Measurements from ENCODE around the gene ESRRB.

Gene ESRRB

GRCh38 chr14:76473481-76474263 is 97.7 kb downstream of the ESRRB start:
- H3K4me3 ChIP-seq (ENCODE audit: low read depth, low read length): no peak overlapping the region
- in situ Hi-C loops (cut with HindIII; ENCODE audit: low sequenced_read_pairs): no loop called here
- peak; percentile 16 for TF ChIP-seq CTCF (IDR thresholded peaks at IDR 0.05; ENCODE audit: low read depth, low read length)
- DNase-seq (ENCODE audit: low read depth, low spot score): peak; percentile 6

- no peak overlapping the region for H3K4me3 ChIP-seq (ENCODE audit: low read depth, low read length)
- in situ Hi-C loops (cut with HindIII; ENCODE audit: low sequenced_read_pairs): no loop called here
- TF ChIP-seq CTCF (IDR thresholded peaks at IDR 0.05; ENCODE audit: low read depth, low read length): no peak
- no peak for DNase-seq (ENCODE audit: low read depth, low spot score)
Measured at GRCh38 chr14:76480426-76480825, 104.5 kb downstream of the ESRRB start.

- no peak for TF ChIP-seq CTCF (IDR thresholded peaks at IDR 0.05; ENCODE audit: low read depth, low read length)
- no peak overlapping the region for H3K4me3 ChIP-seq (ENCODE audit: low read depth, low read length)
- in situ Hi-C loops (cut with HindIII; ENCODE audit: low sequenced_read_pairs): no loop called here
- no peak for DNase-seq (ENCODE audit: low read depth, low spot score)
Measured at GRCh38 chr14:76484355-76484754, 108.4 kb downstream of the ESRRB start.

GRCh38 chr14:76486251-76486743 is 110.4 kb downstream of the ESRRB start:
- no peak for TF ChIP-seq CTCF (IDR thresholded peaks at IDR 0.05; ENCODE audit: low read depth, low read length)
- H3K4me3 ChIP-seq (ENCODE audit: low read depth, low read length): no peak overlapping the region
- no peak for DNase-seq (ENCODE audit: low read depth, low spot score)
- in situ Hi-C loops (cut with HindIII; ENCODE audit: low sequenced_read_pairs): no loop called here

- in situ Hi-C loops (cut with HindIII; ENCODE audit: low sequenced_read_pairs): no loop called here
- TF ChIP-seq CTCF (IDR thresholded peaks at IDR 0.05; ENCODE audit: low read depth, low read length): no peak
- no peak for DNase-seq (ENCODE audit: low read depth, low spot score)
- H3K4me3 ChIP-seq (ENCODE audit: low read depth, low read length): no peak overlapping the region
Measured at GRCh38 chr14:76488551-76488950, 112.6 kb downstream of the ESRRB start.

GRCh38 chr14:76489667-76490066 is 113.7 kb downstream of the ESRRB start:
- in situ Hi-C loops (cut with HindIII; ENCODE audit: low sequenced_read_pairs): no loop called here
- no peak overlapping the region for H3K4me3 ChIP-seq (ENCODE audit: low read depth, low read length)
- no peak for TF ChIP-seq CTCF (IDR thresholded peaks at IDR 0.05; ENCODE audit: low read depth, low read length)
- DNase-seq (ENCODE audit: low read depth, low spot score): no peak

Data from astrocyte of the spinal cord (primary cell).